Endometrium (tissue), 2 donors: Measurements from ENCODE around the gene CCDC158.
"Not testable (repeated sequence)": the region's sequence is repeated elsewhere in the genome, so short reads cannot be mapped to it uniquely, and the experiment has no call there.

ENCODE experiments used
- FAIRE-seq: peaks from 2 replicates; lab custom pipeline; 2012; peaks lifted over from hg19 to GRCh38; lab: Jason Lieb, UNC
- donor health status: control.
- donor health status: control.

Gene CCDC158

DNA sequence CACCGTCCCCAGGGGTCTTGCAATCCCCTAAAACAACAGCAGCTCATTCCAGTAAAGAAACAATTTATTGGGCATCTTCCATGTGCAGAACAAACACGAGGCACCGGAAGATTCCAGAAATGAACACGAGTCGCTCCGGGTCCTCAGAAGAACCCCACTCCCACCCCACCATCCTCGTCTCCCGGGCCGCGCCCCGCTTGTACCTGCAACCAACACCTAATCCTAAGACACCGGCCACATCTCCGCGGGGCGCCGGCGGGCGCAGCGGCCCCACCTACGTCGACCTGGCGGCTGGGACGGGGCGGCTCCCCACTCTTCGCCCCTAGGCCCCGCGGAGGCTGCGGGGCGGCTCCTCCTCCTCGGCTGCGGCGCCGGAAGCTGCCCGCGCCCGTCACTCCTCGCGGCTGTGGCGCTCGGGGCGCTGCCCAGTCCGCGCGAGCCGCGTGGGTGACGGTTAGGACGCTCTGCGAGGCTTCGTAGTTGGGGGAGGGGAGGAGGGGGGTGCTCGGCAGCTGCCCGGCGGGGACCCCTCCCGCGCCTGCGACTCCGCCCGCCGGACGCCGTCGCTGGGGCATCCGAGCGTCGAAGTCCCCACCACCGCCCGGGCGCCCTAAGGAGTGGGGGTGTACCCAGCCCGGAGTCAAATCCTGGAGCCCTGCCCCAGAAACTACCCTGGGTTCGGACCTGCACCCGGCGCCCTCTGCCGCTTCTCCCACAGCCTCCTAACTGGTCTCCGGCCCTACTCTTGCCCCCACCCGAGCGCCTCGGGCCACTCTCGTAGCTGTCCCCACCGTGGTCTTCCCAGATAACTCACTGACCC lies at the start of gene CCDC158:
TSS of gene CCDC158 (minus strand) at position 380 of the 820 bp plus-strand sequence. CDS start 17,934 bp downstream, outside the sequence.
- no peak for FAIRE-seq

- no peak for FAIRE-seq
Observed at GRCh38 chr4:76470532-76470931, 49.6 kb upstream of the CCDC158 start.

DNA sequence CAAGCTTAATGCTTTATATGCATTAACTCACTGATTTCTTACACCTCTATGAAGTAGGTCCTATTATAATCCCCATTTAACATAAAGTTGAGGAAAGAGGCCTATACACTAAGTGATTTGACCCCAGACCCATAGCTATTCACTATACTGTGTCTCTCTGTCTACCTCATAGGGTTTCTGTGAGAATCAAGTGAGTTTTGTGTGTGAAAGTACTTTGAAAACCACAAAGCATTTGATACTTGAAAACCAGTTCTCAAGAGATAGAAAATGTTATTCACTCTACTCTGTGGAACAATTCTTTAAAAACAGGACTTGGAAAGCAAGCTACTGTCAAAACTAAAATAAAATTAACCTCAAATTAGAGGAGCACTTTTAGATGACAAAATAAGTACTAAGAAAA lies 49.1 kb upstream of the CCDC158 start:
- no peak for FAIRE-seq

DNA sequence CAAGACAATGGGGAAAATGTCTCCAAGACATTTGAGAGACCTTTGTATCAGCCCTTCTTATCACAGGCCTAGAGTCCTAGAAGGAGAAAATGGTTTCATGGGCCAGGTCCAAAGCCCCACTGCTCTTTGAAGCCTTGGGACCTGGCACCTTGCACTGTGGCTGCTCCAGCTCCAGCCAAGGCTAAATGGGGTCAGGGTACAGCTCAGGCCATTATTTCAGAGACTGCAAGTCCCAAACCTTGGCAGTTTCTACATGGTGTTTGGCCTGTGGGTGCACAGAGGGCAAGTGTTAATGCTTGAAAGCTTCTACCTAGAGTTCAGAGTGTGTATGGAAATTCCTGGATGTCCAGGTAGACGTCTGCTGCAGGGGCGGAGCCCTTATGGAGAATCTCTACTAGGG lies 42.6 kb upstream of the CCDC158 start:
- FAIRE-seq, result no peak

DNA sequence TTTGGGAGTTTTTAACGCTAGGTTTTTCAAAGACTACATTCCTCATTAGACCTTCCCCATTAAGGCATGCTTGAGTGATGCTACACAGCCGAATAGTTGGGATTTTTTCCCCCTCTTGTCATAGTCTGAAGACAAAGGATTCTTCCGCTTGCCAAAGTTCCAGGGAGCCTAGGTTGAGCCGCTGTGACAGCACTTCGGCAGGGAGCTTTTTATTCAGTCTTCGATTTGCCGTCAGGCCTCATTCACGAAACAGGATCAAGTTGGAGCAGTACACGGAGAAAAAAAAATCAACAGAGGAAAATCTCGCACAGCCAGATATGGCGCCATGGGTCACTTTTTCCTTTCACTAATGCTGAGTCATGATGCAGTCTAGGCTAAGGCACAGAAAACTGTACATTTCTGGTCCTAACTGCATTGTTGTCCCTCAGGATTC lies 38.4 kb upstream of the CCDC158 start:
- no peak for FAIRE-seq

DNA sequence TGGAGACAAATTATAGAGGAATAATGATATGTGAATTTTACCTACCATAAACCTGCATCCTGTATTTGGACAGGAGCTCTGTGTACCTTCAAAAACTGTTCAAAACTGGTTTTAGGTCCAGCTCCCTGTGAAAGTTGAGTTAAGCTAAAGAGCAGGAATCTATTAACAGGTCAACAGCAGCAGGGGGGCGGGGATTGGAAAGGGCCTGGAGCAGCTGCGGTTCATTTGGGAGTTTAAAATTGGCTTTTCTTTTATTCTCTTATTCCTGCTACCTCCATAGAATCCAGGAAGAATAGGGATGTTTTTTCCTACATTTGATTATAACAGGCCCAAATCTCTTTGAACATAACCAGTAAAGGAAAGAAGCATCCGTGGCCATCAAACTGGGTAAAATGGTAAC lies 37.9 kb upstream of the CCDC158 start:
- no peak for FAIRE-seq

GRCh38 chr4:76458297-76458696 lies 37.4 kb upstream of the CCDC158 start:
- FAIRE-seq, result no peak

GRCh38 chr4:76457885-76458284 lies 36.9 kb upstream of the CCDC158 start:
- FAIRE-seq, result no peak

- FAIRE-seq, result not testable (repeated sequence)
Observed at GRCh38 chr4:76454073-76454472, 33.1 kb upstream of the CCDC158 start.

- FAIRE-seq, result no peak
Observed at GRCh38 chr4:76453232-76453631, 32.3 kb upstream of the CCDC158 start.

DNA sequence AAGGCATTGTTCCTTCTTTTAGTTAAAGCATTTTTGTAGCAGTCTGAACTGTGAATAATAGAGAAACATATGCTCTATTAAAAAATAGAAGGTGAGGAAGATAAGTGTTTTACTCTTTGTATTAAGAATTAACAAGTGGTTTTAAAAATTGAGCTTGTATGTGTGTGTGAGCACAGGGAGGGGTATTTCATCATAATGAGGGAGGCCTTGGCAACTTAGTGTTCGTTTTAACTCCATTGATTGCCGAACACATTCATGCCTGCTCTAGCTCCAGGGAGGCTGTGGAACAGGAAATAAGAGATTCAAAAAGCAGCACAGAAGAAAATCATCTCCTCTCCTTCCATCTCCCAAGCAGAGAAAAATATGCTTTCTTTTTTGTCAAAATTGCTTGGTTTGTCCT lies 28.9 kb upstream of the CCDC158 start:
- no peak for FAIRE-seq

GRCh38 chr4:76449362-76449767 lies 28.4 kb upstream of the CCDC158 start:
- no peak for FAIRE-seq

DNA sequence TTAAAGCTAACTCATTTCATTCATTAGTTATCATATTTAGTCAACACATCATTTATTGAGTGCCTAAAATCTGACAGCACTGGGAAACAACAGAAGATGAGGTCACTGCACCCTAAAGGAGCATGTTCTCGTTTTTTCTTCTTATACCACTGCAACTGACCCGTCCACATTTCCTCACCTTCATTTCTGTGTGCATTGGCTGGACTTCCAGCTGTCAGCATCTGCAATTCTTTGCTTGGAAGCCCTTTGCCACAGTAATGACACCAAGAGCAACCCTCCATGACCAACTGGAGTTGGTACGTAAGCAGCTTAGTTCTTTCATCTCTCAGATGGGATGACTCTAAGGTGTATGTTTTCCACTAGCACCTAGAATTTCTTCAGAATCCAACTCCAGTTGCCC lies 27.3 kb upstream of the CCDC158 start:
- no peak for FAIRE-seq

GRCh38 chr4:76447393-76447851 lies 26.5 kb upstream of the CCDC158 start:
- no peak for FAIRE-seq

- FAIRE-seq, result no peak
Observed at GRCh38 chr4:76445911-76446310, 25.0 kb upstream of the CCDC158 start.

DNA sequence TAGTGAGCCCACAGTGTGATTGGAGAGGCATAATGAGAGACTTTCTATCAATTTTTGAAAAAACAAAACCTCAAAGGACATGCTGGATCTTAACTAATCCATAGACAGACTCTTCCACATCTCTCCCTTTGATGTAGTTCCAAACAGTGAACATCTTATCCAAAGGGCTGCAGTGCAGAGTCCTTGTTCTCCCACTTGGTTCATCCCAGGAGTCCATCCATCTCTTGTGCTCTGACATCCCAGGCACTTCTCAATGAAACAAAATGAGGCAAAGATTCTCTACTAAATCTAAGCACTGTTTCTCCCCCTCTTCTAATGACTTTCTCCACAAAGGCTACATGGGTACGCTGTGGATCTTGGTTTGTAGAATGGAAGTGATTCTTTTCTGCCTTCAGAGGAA lies 22.4 kb upstream of the CCDC158 start:
- FAIRE-seq, result no peak

- no peak for FAIRE-seq
Observed at GRCh38 chr4:76442807-76443206, 21.9 kb upstream of the CCDC158 start.

GRCh38 chr4:76441881-76442280 lies 20.9 kb upstream of the CCDC158 start:
- FAIRE-seq, result no peak

DNA sequence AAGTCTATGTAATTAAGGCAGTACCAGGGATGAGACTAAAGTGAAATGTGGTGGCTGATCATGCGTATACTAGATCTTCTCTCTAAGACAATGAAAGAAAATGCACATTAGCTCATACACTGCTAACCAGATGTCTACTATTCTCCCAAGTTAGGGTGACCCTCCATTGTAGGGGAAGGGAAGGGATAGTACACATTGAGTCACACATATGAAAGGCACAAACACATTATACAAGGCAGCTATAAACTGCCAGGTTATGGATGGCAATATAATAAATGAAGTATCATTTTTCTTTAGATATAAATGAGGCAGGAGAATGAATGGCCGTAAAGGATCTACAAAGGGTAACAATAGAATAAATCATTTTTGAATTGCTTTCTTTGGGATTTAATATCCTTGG lies 18.6 kb upstream of the CCDC158 start:
- FAIRE-seq, result no peak

DNA sequence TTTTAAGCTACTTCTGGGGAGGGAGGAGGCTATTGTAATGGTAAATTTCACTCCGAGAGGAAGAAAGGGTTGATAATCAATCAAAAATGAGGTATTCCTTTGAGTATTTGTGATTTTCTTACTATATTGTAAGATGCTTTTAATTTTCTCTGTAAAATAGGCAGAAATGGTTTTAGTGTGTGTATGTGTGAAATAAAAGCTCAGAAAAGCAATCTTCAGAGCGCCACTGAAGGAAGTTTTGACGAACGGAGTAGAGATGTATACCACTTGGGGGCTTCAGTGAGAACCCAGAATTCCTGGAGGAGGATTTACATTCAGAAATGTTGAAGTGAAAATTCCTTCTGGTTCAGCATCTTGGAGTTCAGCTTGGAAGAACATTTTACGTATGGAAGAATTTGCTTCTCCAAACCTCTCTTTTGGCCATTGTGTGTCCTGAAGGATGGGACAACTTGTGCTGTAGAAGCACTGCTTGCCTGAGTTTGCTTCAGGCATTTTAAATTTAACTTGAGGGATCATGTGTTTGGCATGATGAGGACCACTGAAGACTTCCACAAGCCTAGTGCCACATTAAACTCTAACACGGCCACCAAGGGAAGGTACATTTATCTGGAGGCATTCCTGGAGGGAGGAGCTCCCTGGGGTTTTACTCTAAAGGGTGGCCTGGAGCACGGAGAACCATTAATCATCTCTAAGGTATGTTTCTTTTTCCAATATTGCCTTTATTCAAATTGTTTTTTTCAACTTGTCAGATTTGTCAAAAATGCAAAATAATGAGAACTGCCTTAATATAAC lies 14.8 kb upstream of the CCDC158 start:
- FAIRE-seq, result no peak

DNA sequence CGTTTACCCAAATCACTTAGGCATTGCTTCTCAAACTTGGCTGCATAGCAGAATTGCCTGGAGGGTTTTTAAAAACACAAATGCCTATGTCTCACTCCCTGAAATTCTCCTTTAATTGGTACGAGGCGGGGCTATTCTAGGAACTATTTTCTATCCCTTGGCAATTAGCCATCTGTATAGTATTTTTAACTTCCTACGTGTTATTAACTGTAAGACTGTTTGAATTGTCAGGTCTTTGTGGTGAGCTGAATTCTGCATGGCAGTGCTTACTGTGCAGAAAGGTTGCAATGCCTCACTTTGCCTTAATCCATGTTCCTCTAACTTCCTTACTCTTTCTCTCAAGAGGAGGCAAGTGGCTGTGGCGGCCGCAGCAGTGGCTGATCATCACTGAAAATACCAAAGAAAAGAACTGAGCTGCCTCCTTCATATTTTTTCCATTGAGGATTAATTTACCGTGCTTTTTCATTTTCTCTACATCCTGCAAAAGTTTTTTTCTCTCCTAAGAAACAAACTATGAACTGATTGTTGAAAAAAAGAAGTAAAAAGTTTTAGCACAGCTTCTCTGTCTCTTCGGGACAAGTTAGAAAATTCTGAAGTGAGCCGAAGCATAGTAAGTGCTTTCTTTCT lies 14.1 kb upstream of the CCDC158 start, which contains the start of gene SHROOM3:
TSS of gene SHROOM3 (plus strand) at position 329 of the 627 bp plus-strand sequence. CDS start 824 bp downstream, outside the sequence.
- FAIRE-seq, result no peak

GRCh38 chr4:76430519-76431388 lies 9.8 kb upstream of the CCDC158 start:
- FAIRE-seq, result peak; percentile 96
